Upper lobe of left lung (tissue), 6 donors: ENCODE measurements around the gene CSNK2A2. TPM values are rescaled to one million over a fixed set of nuclear protein-coding genes. Genes with fewer than 3 reads are reported as not detected.

Source experiments
- ATAC-seq, 2 donors: fragments of 200-7000 bp; cut with Tn5 transposase; one replicate each; pipeline ENCODE4 v1.9.1; 2022; ENCODE audit warnings: mild to moderate bottlenecking in 2 of 2, moderate library complexity in 2 of 2; ENCODE audit not compliant: low FRiP score in 2 of 2
- DNase-seq, 2 donors: peaks; one replicate each; pipeline ENCODE4 v3.0.0-alpha.2; 2019 to 2020
- H3K27ac ChIP-seq, 4 donors: fragments of 200-600 bp; sonication (generic); one replicate each; pipeline ENCODE4 v1.5.1; 2016 to 2019
- H3K27me3 ChIP-seq, 4 donors: fragments of 200-600 bp; sonication (generic); one replicate each; pipeline ENCODE4 v1.5.1; 2017 to 2019
- H3K36me3 ChIP-seq, 4 donors: fragments of 200-600 bp; sonication (generic); one replicate each; pipeline ENCODE4 v1.5.1; 2016 to 2019
- H3K4me1 ChIP-seq, 4 donors: fragments of 200-600 bp; sonication (generic); one replicate each; pipeline ENCODE4 v1.5.1; 2018 to 2019
- H3K4me3 ChIP-seq, 4 donors: fragments of 200-600 bp; sonication (generic); one replicate each; pipeline ENCODE4 v1.5.1; 2017 to 2019; ENCODE audit warnings: mild to moderate bottlenecking in 2 of 4, moderate library complexity in 1 of 4
- H3K9me3 ChIP-seq, 4 donors: fragments of 200-600 bp; sonication (generic); one replicate each; pipeline ENCODE4 v1.5.1; 2018 to 2019
- CTCF ChIP-seq, 6 experiments: fragments of 450-650 bp in 4 of 6; fragments of 200-600 bp in 2 of 6; sonication (generic) in 2 of 6; IDR thresholded peaks; one replicate each; pipeline ENCODE4 v1.5.1; 2016 to 2019; ENCODE audit warnings: antibody characterized with exemption in 6 of 6
- EP300 ChIP-seq, 4 donors: sonication (generic); formaldehyde crosslinking; IDR thresholded peaks; one replicate each; pipeline ENCODE4 v1.5.1; 2017; ENCODE audit warnings: antibody characterized with exemption in 4 of 4, control low read depth in 2 of 4
- POLR2A ChIP-seq, 4 donors: fragments of 450-650 bp; IDR thresholded peaks; one replicate each; pipeline ENCODE4 v1.5.1; 2016 to 2017; ENCODE audit warnings: antibody characterized with exemption in 4 of 4, mild to moderate bottlenecking in 2 of 4
- POLR2AphosphoS5 ChIP-seq, 2 donors: sonication (generic); formaldehyde crosslinking; IDR thresholded peaks; one replicate each; pipeline ENCODE4 v1.5.1; 2017; ENCODE audit warnings: antibody characterized with exemption in 2 of 2
- WGBS, 2 donors: methylation state at CpG; one replicate each; pipeline ENCODE4 v1.1.5; 2017 to 2018; 5-methylcytosine and 5-hydroxymethylcytosine counted together
- total RNA-seq, 6 donors: library from RNA; depleted of rRNA in 4 of 6; stranded (reverse); fragments of >200 nt in 4 of 6; gene quantifications; one replicate each; pipeline versions ENCODE4 v1.1.0 to v1.2.1, GENCODE V29; 2016 to 2021
- donor health status: DM: no; HTN: no; CAD: no; lungs with moderate emphysema.
- donor health status: DM: no; HTN: yes; CAD: no; lungs with severe emphysema.

The CSNK2A2 gene
- total RNA-seq, 6 donors from 2014 or later, result 34.7 to 73.9 (median 46.1) TPM

- no peaks in the 10 kb centered on the region for H3K36me3 ChIP-seq
- no peaks in the 10 kb centered on the region for H3K4me1 ChIP-seq
- H3K9me3 ChIP-seq, result no peaks in the 10 kb centered on the region
- H3K27ac ChIP-seq, result no peak overlapping the region
- no peaks in the 10 kb centered on the region for H3K27me3 ChIP-seq
- DNase-seq, result no peak
- WGBS, 2 donors, result 74 to 80% methylated on average over 10 of the region's 10 CpGs
- no peak overlapping the region for H3K4me3 ChIP-seq
- no peak for TF ChIP-seq POLR2A (IDR thresholded peaks at IDR 0.05)
- TF ChIP-seq EP300 (IDR thresholded peaks at IDR 0.05), result no peak
- TF ChIP-seq CTCF (IDR thresholded peaks at IDR 0.05), result no peak
- TF ChIP-seq POLR2AphosphoS5 (IDR thresholded peaks at IDR 0.05), result no peak
- no peak for ATAC-seq
Measured at GRCh38 chr16:58205276-58206036, 7.5 kb upstream of the CSNK2A2 start.

GRCh38 chr16:58201163-58201562, 3.3 kb upstream of the CSNK2A2 start:
- 63 to 73% methylated on average over 5 of the region's 5 CpGs for WGBS, 2 donors
- H3K4me3 ChIP-seq, result no peak overlapping the region
- no peaks in the 10 kb centered on the region for H3K9me3 ChIP-seq

GRCh38 chr16:58200004-58200797, 2.3 kb upstream of the CSNK2A2 start:
- ATAC-seq (no peak), DNase-seq (no peak)
- Histone ChIP-seq H3K36me3 (peaks cover 0 to 12% (median 5%) of the 10 kb centered on the region in 4 donors), H3K9me3 (no peaks in the 10 kb centered on the region), H3K4me3 (no peak overlapping the region), H3K27me3 (no peaks in the 10 kb centered on the region), H3K4me1 (peaks cover 15 to 21% (median 19%) of the 10 kb centered on the region in 4 donors), H3K27ac (no peak overlapping the region)
- WGBS, 2 donors, result 84% methylated on average over 7 of the region's 7 CpGs
- TF ChIP-seq CTCF (IDR thresholded peaks at IDR 0.05) (no peak), POLR2A (IDR thresholded peaks at IDR 0.05) (no peak), EP300 (IDR thresholded peaks at IDR 0.05) (no peak), POLR2AphosphoS5 (IDR thresholded peaks at IDR 0.05) (no peak)

More at GRCh38 chr16:58201163-58201562, 3.3 kb upstream of the CSNK2A2 start:
- Histone ChIP-seq H3K36me3 (peaks cover 0 to 2% (median 0%) of the 10 kb centered on the region in 4 donors), H3K27me3 (no peaks in the 10 kb centered on the region), H3K4me1 (peaks cover 11 to 17% (median 15%) of the 10 kb centered on the region in 4 donors), H3K27ac (no peak overlapping the region)
- DNase-seq (no peak), ATAC-seq (no peak)
- TF ChIP-seq CTCF (IDR thresholded peaks at IDR 0.05), result no peak
- TF ChIP-seq POLR2AphosphoS5 (IDR thresholded peaks at IDR 0.05), result no peak
- TF ChIP-seq POLR2A (IDR thresholded peaks at IDR 0.05), result no peak
- TF ChIP-seq EP300 (IDR thresholded peaks at IDR 0.05), result no peak

GRCh38 chr16:58198803-58199411, 1.0 kb upstream of the CSNK2A2 start:
- H3K9me3 ChIP-seq, result no peaks in the 10 kb centered on the region
- TF ChIP-seq CTCF (IDR thresholded peaks at IDR 0.05), result no peak
- TF ChIP-seq POLR2A (IDR thresholded peaks at IDR 0.05), result no peak
- ATAC-seq (no peak), DNase-seq (no peak)
- peak overlapping the region in 1 of 4 donors; percentile 94 for H3K4me3 ChIP-seq
- 86 to 96% methylated on average over 3 of the region's 3 CpGs for WGBS, 2 donors
- peaks cover 4 to 24% (median 7%) of the 10 kb centered on the region in 4 donors for H3K36me3 ChIP-seq
- no peaks in the 10 kb centered on the region for H3K27me3 ChIP-seq
- peaks cover 15 to 27% (median 19%) of the 10 kb centered on the region in 4 donors for H3K4me1 ChIP-seq
- no peak overlapping the region for H3K27ac ChIP-seq
